Caki2 (cell line): ENCODE results near the gene PPP2R5E. TPM values are rescaled to one million over a fixed set of nuclear protein-coding genes. Genes with fewer than 3 reads are reported as not detected.
A peak's percentile ranks its signal among the peaks of the same experiment; 100 is the strongest.

ENCODE experiments used
- DNase-seq: peaks from one replicate; pipeline ENCODE4 v3.0.0-alpha.2; 2015; ENCODE audit warnings: low read depth
- in situ Hi-C: cut with HindIII; loops from 2 replicates; pipeline ENCODE4 v1.10.0; 2016; ENCODE audit warnings: low sequenced_read_pairs, low pct_unique_long_range_greater_than_20kb, mixed read lengths
- total RNA-seq: library from RNA; depleted of rRNA; stranded (reverse); fragments of >200 nt; shearing (Covaris generic); gene quantifications from 2 replicates; pipeline ENCODE4 v1.2.3, GENCODE V29; 2014; ENCODE audit warnings: low replicate concordance

The PPP2R5E gene
- total RNA-seq, 1 experiment from 2014 or later, result 5.8 TPM

DNA sequence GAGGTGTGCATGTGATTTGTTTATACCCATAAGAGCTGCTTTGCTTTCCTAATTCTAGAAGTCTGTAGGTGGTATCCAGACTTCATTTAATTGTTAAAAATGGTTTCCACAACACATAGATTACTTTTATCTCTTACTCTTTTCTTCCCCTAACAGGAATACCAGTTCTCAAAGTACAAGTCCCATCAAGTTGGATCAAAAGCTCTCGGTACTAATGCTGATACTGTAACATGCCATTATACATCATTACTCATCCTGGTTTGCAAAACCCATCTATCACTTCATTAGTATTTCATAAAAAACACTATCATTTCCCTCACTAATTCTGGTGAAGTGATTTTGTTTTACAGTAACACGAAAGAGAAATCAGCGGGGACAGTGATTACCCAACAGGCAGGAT, 94.3 kb downstream of the PPP2R5E start:
- in situ Hi-C loops, result no loop called here
- DNase-seq, result no peak

DNA sequence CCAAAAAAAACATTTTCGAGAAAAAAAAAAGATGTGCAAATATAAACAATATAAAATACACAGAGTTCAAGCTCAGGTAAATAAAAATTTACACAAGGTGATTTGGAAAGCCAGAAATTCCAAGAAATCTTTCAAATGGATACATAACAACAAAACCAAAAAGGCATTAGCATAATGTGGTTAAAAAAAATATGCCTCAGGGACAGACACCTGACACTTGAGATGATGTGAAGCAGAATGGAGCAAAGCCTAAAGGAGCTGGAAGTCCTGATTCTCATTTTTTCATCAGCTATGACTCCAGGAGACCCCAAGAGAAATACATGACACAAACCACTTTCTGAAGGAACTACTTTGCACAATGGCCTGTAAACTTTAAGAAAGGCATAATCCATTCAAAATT, 98.6 kb downstream of the PPP2R5E start:
- in situ Hi-C loops, result no loop called here
- no peak for DNase-seq

DNA sequence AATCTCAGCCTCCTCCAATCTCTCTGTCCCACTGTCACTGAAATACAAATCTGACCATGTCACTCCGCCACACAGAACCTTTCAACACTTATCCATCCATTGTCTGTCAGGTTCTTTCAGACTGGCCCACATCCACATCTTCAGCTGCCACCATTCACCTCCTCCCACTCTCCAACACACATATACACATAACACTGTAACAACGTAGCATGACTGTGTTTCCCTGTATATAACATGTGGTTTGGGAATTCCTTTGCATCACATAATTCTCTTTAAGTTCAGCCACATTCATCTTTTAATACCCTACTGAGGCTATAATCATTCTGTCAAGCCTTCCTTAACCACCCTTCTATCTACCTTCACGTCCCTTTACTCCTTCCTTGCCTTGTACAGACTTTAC, 99.2 kb downstream of the PPP2R5E start:
- DNase-seq, result no peak

DNA sequence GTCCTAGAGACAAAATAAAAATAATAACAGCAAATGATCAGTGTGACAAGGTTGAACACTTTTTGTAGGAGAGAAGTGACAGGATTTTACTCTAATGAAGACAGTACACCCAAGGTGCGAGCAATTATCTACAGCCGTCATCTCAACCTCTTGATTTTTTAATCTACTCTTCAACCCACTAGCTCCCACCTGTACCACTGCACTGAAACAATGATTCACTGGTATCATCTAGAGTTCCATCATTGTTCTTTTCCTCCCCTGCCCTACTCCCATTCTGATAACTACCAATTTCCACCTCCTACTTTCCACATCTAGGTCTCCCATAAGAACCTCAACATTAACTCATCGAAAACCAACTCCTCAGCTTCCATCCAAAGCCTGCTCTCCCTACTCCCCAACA, 99.8 kb downstream of the PPP2R5E start:
- no peak for DNase-seq
- in situ Hi-C loops, result no loop called here

More for the DNA sequence above, 99.2 kb downstream of the PPP2R5E start:
- in situ Hi-C loops, result no loop called here

DNA sequence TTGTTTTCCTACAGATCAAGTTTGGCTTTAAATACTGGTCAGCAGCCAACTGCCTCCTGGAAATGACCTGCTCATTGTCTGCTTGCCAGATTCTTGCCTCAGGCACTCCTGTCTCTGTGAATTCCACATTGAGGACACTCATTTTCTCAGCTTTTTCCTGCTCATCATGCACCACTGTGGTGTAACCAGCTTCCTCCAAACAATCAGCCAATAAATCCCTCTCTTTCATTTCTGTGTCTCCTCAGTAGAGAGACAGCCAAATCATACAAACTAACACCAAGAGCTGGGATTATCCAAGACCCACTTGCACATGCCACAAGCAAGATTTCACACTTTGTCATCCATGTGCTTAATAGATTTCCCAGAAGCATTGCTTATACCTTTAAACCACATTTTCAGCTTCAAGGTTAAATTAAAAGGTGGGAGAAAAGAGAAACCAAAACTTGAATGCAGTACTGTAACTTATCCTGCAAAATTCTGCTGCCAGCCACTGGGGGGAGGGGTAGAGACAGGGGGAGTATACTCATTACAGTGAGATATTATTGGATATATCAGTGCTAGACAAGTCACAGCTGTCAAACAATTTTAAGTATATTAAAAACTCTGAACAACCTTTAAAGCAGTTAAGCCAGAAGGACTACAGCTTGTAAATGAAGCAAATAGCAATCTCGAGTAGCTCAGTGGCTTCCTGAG, 105.0 kb downstream of the PPP2R5E start:
- DNase-seq, result peak; percentile 66
- in situ Hi-C loops, result no loop called here

DNA sequence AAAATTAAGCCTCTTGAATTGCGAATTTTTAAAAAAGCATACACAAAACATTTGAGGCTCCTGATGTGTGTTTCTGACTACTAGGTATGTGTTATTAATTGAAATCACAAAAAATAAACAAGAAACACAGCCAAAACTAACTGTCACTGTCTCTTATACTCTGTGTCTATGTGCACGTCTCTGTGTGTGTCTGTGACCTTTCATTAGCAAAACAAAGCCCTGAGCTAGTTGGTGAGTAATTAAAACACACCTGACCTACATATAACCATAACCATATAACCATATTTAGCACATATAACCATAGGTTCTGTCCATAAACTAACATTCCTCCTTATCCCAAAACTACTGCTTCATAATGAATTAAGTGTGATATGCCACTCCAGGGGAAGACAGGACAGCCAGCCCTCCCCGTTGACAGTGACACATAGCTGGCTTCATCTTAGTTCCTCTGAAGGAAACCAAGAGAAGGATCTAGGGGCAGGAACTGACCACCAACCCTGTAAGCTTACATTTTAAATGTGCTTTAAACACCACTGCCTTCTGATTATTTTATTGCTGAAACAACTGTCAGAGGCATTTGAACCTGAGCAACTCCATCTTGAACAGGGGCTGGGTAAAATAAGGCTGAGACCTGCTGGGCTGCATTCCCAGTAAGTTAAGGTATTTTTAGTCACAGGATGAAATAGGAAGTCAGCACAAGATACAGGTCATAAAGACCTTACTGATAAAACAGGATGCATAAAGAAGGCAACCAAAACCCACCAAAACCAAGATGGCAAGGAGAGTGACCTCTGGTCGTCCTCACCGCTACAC, 106.7 kb downstream of the PPP2R5E start:
- DNase-seq, result no peak
- in situ Hi-C loops, result no loop called here

DNA sequence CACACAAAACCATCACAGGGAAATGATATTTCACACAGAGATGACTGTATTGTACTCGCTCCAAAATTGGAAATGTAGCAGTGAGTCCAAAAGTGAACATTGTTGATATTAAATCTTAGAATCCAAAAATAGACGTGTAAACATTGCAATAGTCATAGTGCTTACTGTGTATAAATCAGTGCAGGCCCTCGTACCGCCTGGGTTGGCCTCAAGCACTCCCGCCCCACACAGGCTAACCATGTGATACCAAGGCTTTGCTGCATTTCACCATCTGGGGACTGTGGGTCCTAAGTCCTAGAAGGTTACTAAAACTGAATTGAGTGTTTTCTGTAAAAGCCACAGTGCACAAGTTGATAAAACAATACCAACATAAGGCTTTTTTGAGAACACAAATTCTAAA, 107.3 kb downstream of the PPP2R5E start:
- no peak for DNase-seq
- in situ Hi-C loops, result no loop called here

DNA sequence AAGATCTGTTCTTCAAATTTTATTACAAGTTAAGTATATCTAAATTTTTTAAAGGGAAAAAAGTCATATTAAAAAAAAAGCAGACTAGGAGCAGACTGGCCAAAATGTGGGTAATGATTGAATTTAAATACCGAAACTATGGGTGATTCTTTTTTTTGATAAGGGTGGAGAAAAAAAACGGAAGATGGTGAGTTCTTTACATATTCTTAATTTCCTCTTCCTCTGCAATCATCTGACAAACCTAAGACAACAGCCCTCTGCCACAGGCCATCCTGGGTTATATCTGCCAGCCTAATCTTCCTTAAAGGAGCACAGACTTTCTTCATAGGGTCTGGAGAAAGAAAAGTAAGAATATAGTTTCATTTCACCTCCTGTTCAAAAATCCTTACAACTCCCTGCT, 108.0 kb downstream of the PPP2R5E start:
- DNase-seq, result no peak
- in situ Hi-C loops, result no loop called here

DNA sequence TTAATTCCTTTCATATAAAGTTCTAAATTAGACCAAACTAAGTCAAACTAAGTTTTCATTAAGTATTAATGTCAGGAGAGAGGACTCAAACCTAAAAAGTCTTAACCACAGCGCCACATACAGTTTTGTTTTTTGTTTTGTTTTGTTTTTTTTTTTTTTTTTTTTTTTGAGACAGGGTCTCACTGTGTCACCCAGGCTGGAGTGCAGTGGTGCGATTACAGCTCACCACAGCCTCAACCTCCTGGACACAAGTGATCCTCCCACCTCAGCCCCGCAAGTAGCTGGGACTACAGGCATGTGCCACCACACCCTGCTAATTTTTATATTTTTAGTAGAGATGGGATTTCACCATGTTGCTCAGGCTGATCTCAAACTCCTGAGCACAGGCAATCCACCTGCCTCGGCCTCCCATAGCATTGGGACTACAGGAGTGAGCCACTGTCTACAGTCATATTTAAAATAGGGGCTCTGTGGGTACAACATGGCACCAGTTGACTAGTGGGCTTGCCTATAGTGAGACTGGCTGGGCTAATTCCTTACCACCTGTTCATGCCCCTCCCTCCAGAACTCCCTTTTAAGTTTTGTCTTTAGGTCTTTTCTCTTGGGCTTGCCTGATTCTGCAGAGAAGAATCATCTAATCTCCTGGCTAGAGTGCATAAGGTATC, 110.2 kb downstream of the PPP2R5E start:
- no peak for DNase-seq
- in situ Hi-C loops, result no loop called here

DNA sequence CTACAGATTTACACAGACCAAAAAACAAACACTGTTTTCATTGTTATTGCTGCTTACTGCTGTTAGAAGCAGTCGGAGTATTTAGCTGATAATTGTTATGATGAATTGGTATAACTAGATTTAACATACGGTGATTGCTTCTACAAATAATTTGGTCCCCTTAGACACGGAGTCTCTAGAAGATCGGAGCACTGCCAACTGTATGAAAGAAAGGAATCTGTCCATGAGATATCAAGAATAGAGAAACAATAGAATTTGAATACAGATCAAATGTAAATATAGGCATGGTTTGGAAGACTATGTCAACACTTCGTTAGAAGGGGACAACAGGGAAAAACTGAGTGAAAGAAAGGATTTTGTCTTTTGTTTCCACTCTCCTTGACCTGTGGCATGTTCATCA, 110.9 kb downstream of the PPP2R5E start:
- no peak for DNase-seq
- in situ Hi-C loops, result no loop called here

DNA sequence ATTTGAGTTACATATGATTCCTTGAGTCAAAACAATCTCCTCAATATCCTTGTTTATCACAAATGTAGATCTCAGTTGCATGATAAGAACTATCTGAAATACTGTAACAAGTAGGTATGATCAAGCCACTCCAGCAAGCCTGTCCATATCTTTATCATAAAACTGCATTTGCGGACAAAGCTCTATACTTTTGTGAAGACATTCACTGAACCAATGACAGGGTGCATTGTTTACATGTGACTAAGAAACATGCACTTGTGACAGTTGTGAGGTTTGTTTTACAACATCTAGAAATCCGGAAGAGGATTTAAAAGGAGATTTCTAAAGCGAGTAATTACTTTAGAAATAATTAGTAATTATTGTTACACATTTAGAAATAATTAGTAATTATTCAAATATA, 111.7 kb downstream of the PPP2R5E start:
- no peak for DNase-seq
- in situ Hi-C loops, result no loop called here

DNA sequence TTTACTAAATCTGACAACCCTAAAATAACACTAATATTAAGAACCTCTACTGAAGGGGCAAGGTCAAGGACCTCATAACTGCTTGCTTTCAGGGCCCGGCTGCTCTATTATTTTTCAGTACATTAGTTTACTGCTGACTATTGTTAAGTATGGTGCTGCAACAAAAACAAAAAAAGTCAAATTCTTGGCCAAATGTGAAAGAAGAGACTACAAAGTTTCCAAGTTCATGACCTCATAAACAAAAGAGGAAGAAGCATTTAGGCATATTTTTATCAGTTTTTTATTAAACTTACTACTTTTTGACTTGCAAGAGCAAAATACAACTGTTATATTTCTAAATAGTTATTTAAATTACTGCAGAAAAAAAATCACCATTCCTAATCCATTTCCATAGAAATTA, 114.7 kb downstream of the PPP2R5E start:
- no peak for DNase-seq
- in situ Hi-C loops, result no loop called here

DNA sequence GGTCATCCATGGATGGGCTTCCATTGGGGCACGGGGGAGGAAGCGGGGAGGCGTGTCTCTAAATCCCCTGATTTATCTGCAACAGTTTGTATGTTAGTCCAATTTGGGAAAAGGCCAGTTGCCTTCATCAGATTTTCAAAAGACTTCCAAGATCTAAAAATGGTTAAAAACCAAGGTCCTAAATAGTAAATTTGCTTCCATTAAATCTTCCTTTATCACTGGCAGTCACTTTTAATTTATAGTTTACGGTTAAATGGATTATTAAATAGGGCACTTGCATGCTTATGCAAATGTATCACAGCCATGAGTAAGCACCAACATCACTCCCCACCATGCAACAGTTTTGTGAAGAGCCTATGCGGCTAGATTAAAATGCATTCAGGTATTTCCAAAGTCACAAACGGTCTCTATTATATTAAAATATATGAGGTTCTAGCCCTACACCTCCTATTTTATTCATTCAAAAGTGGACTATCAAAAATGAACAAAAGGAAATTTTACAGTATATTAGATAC, 116.3 kb downstream of the PPP2R5E start:
- no peak for DNase-seq
- in situ Hi-C loops, result no loop called here

DNA sequence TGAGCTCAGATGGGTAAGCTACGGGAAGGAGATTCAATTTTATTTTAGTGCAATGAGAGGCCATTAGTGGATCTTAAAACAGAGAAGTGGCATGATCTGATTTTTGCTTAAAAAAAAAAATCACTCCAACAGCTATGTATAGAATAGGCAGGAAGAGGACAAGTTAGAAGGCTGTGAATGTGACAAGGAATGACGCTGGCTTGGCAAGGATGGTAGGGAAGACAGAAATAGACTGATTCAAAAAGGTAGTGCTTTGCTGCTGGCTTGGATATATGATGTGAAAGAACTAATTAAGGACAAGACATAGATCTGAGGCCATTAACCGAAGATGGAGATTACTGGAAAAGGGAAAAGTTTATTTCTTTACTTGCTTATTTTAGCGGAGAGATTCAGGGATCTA, 119.3 kb downstream of the PPP2R5E start:
- in situ Hi-C loops, result no loop called here
- DNase-seq, result no peak

DNA sequence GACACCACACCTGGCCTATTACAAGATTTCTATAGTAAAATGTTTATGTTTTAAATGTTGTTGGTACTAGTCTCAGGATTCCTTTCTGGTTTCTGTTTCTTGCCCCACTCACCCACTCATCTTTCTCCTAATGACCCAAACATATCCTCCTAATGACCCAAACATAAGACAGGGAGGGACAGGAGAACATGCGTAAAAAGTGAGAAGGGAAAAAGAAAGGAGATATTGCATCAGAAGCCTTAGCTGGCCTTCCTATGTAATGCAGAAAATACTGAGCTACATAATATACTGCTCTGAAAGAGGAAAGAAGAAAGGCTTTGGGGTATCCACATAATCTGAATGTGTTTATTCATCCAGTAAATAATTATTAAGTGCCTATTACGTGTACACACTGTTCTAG, 119.8 kb downstream of the PPP2R5E start:
- DNase-seq, result no peak
- in situ Hi-C loops, result no loop called here

DNA sequence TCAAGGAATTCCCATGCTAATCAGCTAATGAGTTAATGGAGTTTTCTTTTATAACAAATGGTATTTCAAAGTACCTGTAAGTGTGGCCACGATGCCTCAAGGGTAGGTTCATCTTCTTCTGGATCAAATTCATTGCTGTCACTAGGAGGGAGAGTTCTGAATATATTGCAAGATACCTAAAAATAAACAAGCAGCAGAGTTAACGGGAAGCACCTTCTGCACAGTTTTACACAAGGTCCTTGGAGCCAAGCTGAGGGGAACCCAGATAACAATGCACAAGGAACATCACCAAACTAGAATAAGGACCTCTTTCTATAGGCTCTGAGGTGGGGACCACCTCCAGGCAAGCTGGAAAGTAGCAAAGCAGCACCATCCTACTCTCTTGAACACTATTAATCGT, 121.3 kb downstream of the PPP2R5E start:
- in situ Hi-C loops, result no loop called here
- DNase-seq, result no peak

DNA sequence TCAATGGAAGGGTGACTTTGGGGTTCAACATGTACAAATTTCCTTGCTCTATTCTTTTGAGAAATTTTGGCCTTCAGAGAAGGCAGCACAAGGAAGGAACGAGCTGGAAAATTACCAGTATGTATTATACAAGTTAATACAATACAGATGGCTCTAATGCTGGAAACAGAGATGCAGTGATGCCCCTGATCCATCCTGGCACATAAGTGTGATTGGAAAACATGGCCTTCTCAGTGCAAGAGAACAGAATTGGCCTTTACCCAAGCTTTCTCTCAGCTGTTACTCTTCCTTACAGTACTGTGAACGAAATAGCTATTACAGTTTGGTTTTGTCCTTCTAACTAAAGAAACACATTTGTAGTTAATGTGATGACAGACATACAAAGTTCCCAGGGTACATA, 122.0 kb downstream of the PPP2R5E start:
- in situ Hi-C loops, result no loop called here
- no peak for DNase-seq

DNA sequence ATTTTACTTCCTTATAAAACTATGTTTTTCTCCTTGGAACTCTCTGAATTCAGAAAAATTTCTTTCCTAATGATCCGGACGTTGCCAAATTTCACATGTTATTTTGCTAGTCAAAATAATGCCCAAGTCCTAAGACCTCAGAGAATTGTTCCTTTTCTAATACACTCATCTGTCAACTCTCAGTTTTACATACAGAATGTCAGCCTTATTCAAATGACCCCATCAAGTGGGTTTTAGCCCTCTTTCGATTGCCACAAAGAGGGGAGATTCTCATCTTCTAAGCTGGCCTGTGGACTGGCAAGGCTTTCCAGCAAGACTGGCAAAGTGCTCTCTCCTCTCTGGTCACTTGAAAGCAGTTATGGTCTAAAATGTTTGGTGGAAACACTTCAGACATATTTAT, 125.2 kb downstream of the PPP2R5E start:
- in situ Hi-C loops, result no loop called here
- DNase-seq, result no peak

DNA sequence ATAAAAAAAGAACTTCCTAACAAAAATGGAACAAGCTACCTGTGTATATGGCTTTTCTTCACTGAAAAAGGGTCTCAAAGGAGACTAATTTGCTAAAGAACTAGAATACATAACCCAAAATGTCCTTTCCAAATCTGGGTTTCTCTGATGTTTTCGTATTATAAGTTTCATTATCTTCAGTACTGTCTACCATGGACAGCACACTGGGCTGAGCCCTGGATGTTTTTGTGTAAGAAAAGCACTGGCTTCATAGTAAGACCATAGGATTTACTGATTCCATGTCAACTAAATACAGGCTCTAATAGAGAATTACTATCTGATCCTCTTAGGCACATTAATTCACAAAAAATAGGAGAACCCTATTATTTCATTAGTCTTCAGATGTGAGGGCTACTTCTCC, 130.2 kb downstream of the PPP2R5E start:
- DNase-seq, result no peak
- in situ Hi-C loops, result no loop called here
